Body of pancreas (tissue), 4 donors: ENCODE data around the gene B3GAT1.

ENCODE experiments used
- POLR2A ChIP-seq, 3 donors: fragments of 450-650 bp; IDR thresholded peaks; one replicate each; pipeline ENCODE4 v1.6.1; 2016; ENCODE audit warnings: antibody characterized with exemption in 3 of 3, mild to moderate bottlenecking in 2 of 3
- TF ChIP-seq, protein P1 (sequence below), 7 experiments: fragments of 450-650 bp in 4 of 7; fragments of 200-600 bp in 3 of 7; sonication (generic) in 3 of 7; IDR thresholded peaks; one replicate each; pipeline ENCODE4 v1.5.1; 2016 to 2019; ENCODE audit warnings: antibody characterized with exemption in 7 of 7

DNA sequence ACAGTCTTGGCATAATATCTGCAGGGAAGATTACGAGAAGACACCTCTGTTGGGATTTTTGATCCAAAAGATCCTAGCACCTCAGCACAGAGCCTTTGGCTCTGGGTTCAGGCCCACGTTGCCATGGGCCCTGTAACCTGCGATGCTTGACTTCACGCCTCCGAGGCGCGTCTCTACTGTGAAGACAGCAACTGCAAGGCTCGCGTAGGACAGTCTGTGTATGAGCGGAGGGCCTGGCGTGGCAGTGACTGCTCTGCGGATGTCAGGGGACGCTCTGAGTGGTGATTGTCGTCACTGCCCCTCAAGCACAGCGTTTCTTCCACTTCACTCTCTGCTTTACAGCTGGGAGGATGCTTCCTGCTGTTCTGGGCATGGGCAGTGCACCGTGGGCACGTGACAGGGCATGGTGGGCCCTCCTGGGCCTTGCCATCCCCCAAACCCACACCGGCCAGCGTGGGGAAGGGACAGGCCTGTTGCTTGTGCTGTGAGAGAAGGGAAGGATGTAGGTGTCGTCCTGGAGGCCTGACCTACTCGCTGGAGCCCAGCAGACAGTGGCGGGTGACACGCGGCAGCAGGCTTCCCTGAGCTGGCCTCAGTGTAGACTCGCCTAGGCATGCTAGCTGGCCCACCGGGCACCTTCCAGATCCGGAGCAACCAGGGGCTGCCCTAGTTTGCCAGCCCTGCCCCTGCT lies 53.7 kb downstream of the B3GAT1 start:
- TF ChIP-seq POLR2A (IDR thresholded peaks at IDR 0.05): no peak
- TF ChIP-seq, protein P1, sequence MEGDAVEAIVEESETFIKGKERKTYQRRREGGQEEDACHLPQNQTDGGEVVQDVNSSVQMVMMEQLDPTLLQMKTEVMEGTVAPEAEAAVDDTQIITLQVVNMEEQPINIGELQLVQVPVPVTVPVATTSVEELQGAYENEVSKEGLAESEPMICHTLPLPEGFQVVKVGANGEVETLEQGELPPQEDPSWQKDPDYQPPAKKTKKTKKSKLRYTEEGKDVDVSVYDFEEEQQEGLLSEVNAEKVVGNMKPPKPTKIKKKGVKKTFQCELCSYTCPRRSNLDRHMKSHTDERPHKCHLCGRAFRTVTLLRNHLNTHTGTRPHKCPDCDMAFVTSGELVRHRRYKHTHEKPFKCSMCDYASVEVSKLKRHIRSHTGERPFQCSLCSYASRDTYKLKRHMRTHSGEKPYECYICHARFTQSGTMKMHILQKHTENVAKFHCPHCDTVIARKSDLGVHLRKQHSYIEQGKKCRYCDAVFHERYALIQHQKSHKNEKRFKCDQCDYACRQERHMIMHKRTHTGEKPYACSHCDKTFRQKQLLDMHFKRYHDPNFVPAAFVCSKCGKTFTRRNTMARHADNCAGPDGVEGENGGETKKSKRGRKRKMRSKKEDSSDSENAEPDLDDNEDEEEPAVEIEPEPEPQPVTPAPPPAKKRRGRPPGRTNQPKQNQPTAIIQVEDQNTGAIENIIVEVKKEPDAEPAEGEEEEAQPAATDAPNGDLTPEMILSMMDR (IDR thresholded peaks at IDR 0.05): no peak
